Bone marrow (tissue), 2 donors: ENCODE measurements around the gene CPEB1.
"Not testable (repeated sequence)": the region's sequence is repeated elsewhere in the genome, so short reads cannot be mapped to it uniquely, and the experiment has no call there.

ENCODE experiments used
- DNase-seq, 2 donors: peaks; one replicate each; lab custom pipeline; 2025; lab: John Stamatoyannopoulos, UW

Gene CPEB1

DNA sequence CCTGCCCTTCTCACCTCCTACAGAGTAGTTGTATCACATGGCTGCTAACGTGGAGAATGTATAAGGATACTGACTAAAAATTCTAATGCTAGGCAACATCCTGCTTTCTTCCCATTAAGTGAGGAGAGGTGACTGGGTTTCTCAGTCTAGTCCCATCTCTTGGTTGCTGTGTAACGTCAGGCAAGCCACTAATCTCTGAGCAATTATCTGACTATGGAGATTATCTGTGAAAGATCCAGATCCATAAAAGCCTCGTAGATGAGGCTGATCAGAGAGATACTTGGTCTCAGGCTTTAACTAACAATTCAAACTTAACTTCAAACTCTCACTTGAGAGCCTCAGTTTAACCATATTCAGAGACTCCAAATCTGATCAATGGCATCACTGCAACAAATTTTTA lies 102.2 kb downstream of the CPEB1 start:
- DNase-seq, result no peak

DNA sequence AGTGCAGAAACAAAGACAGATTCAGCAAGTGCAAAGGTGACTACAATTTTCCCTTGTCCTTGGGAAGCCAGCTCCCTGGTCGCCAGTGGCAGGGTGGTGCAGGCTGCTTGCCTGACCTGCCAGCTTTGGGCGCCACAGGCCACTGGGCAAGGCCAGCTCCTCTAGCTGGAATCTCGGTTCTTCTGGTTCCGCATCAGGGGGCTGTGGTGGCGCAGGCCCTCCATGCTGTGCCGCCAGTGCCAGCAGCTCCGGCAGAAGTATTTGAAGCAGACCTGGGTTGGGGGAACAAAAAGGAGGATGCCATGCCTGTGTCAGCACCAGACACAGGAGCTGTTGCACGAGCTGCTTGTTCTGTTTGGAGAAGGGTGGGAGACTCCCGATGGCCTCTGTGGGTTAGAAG lies 102.7 kb downstream of the CPEB1 start:
- no peak for DNase-seq

DNA sequence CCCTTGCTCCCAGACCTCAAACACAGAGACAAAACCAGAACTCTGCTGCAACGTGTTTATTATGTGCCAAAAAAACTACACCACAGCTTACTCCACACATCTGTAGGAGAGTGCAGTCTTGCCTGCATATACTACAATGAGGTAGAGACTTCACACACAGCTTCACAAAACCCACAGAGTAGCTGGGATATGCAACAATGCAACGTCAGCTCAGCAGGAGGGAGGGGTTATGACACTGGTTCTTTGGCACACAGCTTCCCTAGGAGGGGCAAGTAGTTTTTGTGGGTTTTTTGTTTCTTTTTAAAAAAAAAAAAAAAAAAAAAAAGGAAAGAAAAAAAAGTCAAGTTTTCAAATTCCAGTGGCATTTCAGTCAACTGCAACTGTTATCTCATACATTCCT lies 104.0 kb downstream of the CPEB1 start:
- no peak for DNase-seq

- no peak for DNase-seq
Observed at GRCh38 chr15:82540984-82541431, 106.2 kb downstream of the CPEB1 start.

GRCh38 chr15:82540055-82540983 lies 106.8 kb downstream of the CPEB1 start, which contains the start of gene RPS17:
TSS of gene RPS17 (minus strand) at chr15:82540457. CDS start at chr15:82540428, 29 bp downstream.
- no peak for DNase-seq

DNA sequence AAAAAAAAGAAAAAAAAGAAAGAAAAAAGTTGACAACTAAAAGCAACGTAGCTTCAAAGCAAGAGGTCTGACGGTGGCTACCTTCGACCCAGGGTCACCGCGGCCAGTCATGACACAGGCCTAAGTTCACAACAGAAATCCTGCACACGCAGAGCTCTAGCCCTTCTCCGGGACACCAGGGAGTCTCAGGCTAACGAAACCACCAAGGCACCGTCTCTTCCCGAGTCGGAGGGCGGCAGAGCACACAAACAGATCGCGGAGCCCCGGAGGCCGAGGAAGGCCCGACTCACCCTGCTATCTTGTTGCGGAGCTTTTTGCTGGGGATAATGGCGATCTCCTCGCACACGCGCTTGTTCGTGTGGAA lies 107.5 kb downstream of the CPEB1 start:
- no peak for DNase-seq

DNA sequence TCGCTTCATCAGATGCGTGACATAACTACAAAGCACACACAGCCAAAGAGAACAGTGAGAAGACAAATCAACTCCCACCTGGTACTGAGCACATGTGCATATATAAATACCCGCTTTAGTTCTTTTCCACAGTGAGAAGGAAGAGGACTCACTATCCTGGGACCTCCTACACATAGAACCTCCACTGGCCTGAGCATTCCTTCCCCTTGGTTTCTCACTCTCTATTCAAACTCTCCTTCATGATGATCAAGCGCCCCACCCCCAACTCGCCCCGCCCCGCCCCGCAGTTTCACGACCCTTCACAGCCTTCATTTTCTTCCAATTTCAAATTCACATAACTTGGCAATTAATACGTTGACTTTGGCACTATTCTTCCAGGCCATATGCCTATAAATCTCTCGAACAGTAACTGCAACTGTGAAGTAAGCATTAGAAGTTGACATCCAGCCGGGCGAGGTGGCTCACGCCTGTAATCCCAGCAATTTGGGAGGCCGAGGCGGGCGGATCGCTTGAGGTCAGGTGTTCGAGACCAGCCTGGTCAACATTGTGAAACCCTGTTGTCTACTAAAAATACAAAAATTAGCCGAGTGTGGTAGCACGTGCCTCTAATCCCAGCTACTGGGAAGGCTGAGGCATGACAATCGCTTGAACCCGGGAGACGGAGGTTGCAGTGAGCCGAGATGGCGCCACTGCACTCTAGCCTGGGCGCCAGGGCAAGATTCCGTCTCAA lies 108.0 kb downstream of the CPEB1 start:
- DNase-seq, result no peak

GRCh38 chr15:82537351-82537908 lies 109.7 kb downstream of the CPEB1 start:
- no peak for DNase-seq

GRCh38 chr15:82536409-82537350 lies 110.5 kb downstream of the CPEB1 start:
- DNase-seq, result no peak

DNA sequence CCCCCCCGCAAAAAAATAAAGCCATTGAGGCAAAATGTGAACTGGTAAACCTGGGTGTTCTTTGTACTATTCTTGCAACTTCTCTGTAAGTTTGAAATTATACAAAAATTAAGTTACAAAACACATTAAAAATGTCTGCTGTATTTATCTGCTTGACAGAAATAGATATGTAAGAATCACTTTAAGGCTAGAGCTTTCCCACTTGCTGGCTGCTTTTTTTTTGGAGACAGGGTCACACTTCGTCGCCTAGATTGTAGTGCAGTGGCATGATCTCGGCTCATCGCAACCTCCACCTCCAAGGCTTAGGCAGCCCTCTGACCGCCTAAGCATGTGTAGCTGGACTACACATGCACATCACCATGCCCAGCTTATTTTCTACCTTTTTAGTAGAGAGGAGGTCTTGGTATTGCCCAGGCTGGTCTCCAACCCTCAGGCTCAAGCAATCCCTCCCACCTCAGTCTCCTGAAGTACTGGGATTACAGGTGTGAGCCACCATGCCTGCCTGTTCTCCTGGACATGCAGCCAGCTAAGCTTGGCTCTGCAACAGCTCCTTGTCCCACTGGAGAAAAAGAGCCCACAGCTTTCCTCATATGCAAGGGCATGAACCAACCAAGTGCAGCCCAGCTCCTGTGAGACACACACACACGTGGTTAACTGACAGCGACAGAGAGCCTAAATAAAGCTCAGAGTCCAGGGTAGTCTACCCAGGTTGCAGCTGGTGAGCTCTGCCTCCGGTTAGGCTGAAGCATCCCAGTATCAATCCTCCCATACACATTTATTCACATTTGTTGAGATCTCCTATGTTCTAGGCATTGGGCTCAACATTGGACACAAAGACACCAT lies 111.4 kb downstream of the CPEB1 start:
- no peak for DNase-seq

- not testable (repeated sequence) for DNase-seq
Observed at GRCh38 chr15:82535151-82535550, 112.0 kb downstream of the CPEB1 start.

DNA sequence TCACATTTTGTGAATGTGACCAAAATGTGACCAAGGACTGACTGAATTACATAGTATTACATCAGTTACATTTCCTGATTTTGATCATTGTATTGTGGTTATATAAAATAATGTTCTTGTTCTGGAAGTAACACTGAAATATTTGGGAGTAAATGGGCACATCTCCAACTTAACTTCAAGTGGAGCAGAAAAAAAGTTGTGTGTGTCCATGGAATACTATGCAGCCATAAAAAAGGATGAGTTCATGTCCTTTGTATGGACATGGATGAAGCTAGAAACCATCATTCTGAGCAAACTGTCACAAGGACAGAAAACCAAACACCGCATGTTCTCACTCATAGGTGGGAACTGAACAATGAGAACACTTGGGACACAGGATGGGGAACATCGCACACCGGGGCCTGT lies 112.7 kb downstream of the CPEB1 start:
- DNase-seq, result not testable (repeated sequence)

GRCh38 chr15:82533801-82534200 lies 113.4 kb downstream of the CPEB1 start:
- DNase-seq, result no peak

DNA sequence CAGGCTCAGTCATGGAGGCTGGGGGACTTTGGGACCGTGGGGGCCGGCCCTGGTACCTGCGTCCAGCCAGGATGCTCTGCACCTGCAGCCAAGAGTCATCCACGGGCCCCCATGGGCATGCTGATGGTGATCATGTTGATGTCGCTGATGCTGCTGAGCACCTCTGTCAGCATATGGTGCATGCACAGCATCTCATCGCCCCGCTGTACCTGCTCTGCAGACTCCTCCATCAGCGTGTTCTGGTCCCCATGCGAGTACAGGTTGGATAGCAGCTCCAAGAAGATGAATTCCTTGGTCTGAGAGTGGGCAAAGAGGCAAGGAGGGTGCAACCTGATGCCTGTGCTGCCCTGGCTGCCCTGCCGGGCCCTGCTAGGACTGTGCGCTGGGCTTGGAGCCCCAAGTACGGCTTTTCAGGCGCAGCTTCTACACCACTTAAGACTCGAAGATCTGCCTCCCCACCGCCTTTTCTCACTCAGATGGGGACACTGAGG lies 114.1 kb downstream of the CPEB1 start:
- no peak for DNase-seq

- no peak for DNase-seq
Observed at GRCh38 chr15:82532383-82532990, 114.7 kb downstream of the CPEB1 start.

DNA sequence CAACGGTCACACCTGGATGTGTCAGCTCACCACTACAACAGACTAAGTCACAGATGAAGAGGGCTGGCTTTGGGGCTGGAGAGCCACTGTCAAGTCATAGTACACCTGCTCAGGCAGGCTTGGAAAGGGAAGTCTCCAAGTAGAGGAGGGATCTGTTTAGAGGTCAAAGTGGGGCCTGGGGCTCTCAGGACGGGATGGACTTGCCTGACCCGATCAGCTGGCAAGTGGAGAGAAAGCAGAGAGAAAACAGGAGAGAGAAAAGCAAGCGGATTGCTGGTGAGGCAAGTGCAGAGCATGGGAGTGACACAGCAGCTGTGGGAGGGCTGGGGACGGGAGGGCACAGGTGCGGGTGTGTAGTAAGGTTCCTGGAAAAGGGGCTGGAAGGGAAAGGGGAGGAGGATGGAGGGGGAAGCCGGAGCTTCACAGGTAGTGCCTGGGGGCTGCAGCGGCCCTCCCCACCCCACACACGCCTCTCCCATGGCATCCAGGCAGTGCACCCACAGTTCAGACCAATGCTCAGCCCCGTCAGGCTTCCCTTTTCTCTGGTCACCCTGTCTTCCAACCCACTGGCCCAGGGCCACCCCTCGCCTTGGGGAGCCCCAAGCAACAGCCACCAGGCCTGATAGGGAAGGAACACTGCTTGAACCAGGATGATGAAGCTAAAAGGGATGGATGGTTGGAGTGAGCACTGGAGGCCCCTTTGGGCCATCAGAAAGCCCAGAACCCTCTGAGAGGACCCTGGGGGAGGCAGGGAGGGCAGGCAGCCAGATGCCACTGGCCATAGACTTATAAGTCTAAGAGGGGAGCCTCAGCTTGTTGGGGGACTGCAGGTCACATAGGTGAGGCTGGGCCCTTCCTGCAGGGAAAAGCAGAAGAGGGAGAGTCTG lies 115.4 kb downstream of the CPEB1 start:
- DNase-seq, result no peak

- DNase-seq, result no peak
Observed at GRCh38 chr15:82530606-82531379, 116.4 kb downstream of the CPEB1 start.

GRCh38 chr15:82530006-82530405 lies 117.2 kb downstream of the CPEB1 start:
- no peak for DNase-seq
